ENCODE results near the gene PLCE1. TPM values are rescaled to one million over a fixed set of nuclear protein-coding genes. Genes with fewer than 3 reads are reported as not detected.

The PLCE1 gene
- total RNA-seq, 1 donor from 2014 or later = 6.1 TPM

DNA sequence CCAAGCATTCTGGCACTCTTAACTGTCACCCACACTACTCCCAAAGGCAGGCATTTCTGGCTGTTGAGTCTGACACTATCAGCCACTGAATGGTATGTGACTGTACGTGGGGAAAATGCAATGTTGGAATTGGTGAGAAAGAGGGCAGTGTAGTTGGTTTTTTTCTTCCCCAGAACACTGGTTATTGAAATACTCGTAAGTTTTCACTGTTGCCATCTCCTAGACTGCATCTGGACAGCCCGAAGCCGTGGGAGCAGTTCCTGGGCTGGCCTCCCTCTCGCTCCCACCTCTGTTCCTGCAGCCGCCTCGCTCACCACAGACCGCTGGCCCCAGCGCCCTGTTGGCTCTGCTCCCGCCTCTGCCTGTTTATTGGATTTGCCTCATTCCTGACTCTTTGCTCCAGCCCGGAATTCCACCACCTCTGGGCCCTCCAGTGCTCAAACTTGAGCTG lies 5.7 kb downstream of the PLCE1 start:
- peaks cover 4% of the 10 kb centered on the region for H3K36me3 Mint-ChIP-seq (ENCODE audit: low read depth)
- H3K4me1 Mint-ChIP-seq = peaks cover 36% of the 10 kb centered on the region
- DNase-seq (ENCODE audit: low read depth, low spot score) = no peak
- H3K9me3 Mint-ChIP-seq = no peaks in the 10 kb centered on the region
- H3K4me3 Mint-ChIP-seq = no peak overlapping the region
- H3K27me3 Mint-ChIP-seq (ENCODE audit: low read depth) = peaks cover 16% of the 10 kb centered on the region
- no peak overlapping the region for H3K27ac Mint-ChIP-seq (ENCODE audit: unreplicated experiment)
- TF ChIP-seq, protein P1, sequence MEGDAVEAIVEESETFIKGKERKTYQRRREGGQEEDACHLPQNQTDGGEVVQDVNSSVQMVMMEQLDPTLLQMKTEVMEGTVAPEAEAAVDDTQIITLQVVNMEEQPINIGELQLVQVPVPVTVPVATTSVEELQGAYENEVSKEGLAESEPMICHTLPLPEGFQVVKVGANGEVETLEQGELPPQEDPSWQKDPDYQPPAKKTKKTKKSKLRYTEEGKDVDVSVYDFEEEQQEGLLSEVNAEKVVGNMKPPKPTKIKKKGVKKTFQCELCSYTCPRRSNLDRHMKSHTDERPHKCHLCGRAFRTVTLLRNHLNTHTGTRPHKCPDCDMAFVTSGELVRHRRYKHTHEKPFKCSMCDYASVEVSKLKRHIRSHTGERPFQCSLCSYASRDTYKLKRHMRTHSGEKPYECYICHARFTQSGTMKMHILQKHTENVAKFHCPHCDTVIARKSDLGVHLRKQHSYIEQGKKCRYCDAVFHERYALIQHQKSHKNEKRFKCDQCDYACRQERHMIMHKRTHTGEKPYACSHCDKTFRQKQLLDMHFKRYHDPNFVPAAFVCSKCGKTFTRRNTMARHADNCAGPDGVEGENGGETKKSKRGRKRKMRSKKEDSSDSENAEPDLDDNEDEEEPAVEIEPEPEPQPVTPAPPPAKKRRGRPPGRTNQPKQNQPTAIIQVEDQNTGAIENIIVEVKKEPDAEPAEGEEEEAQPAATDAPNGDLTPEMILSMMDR (conservative IDR thresholded peaks at IDR 0.05) = no peak

GRCh38 chr10:94000638-94001415 lies 7.1 kb downstream of the PLCE1 start:
- peaks cover 3% of the 10 kb centered on the region for H3K27me3 Mint-ChIP-seq (ENCODE audit: low read depth)

GRCh38 chr10:94001416-94001810 lies 7.7 kb downstream of the PLCE1 start:
- Mint-ChIP-seq H3K4me3 (no peak overlapping the region), H3K27ac (ENCODE audit: unreplicated experiment) (no peak overlapping the region), H3K36me3 (ENCODE audit: low read depth) (peaks cover under 1% of the 10 kb centered on the region), H3K4me1 (peaks cover 24% of the 10 kb centered on the region), H3K9me3 (no peaks in the 10 kb centered on the region), H3K27me3 (ENCODE audit: low read depth) (peaks cover under 1% of the 10 kb centered on the region)
- no peak for DNase-seq (ENCODE audit: low read depth, low spot score)
- TF ChIP-seq, protein P1 (conservative IDR thresholded peaks at IDR 0.05) = no peak

More at GRCh38 chr10:94000638-94001415, 7.1 kb downstream of the PLCE1 start:
- peaks cover 24% of the 10 kb centered on the region for H3K4me1 Mint-ChIP-seq
- no peak overlapping the region for H3K4me3 Mint-ChIP-seq
- TF ChIP-seq, protein P1 (conservative IDR thresholded peaks at IDR 0.05) = no peak
- no peak for DNase-seq (ENCODE audit: low read depth, low spot score)
- H3K36me3 Mint-ChIP-seq (ENCODE audit: low read depth) = peaks cover 4% of the 10 kb centered on the region
- H3K27ac Mint-ChIP-seq (ENCODE audit: unreplicated experiment) = no peak overlapping the region
- H3K9me3 Mint-ChIP-seq = no peaks in the 10 kb centered on the region

- Mint-ChIP-seq H3K9me3 (peaks cover 5% of the 10 kb centered on the region), H3K27me3 (ENCODE audit: low read depth) (no peaks in the 10 kb centered on the region), H3K4me1 (peaks cover 24% of the 10 kb centered on the region), H3K27ac (ENCODE audit: unreplicated experiment) (no peak overlapping the region), H3K4me3 (no peak overlapping the region), H3K36me3 (ENCODE audit: low read depth) (no peaks in the 10 kb centered on the region)
- DNase-seq (ENCODE audit: low read depth, low spot score) = no peak
- TF ChIP-seq, protein P1 (conservative IDR thresholded peaks at IDR 0.05) = no peak
Observed at GRCh38 chr10:94002156-94002555, 8.4 kb downstream of the PLCE1 start.

DNA sequence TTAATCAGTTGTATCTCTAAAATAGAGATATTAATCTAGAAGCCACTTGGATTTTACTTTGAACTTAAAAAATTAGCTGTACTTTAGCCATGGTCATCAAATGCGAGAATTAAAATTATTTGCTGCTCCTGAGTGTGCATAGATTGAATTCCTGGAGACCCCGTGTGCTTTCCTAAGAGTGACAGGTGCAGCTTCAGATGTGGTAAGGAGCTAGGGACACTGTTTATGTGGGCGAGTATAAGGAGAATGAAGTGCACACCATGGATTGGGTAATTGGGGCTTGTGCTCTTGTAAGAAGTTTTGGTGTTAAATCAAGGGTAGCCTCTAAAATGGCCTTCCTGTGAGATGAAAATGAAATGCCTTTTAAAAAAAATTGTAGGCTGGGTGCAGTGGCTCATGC lies 9.8 kb downstream of the PLCE1 start:
- no peaks in the 10 kb centered on the region for H3K36me3 Mint-ChIP-seq (ENCODE audit: low read depth)
- no peak for DNase-seq (ENCODE audit: low read depth, low spot score)
- TF ChIP-seq, protein P1 (conservative IDR thresholded peaks at IDR 0.05) = no peak
- H3K27ac Mint-ChIP-seq (ENCODE audit: unreplicated experiment) = no peak overlapping the region
- H3K4me1 Mint-ChIP-seq = peaks cover 24% of the 10 kb centered on the region
- H3K4me3 Mint-ChIP-seq = no peak overlapping the region
- H3K27me3 Mint-ChIP-seq (ENCODE audit: low read depth) = no peaks in the 10 kb centered on the region
- H3K9me3 Mint-ChIP-seq = peaks cover 5% of the 10 kb centered on the region

All from neural crest cell (in vitro differentiated cells).